Epithelial cell of proximal tubule (primary cell): ENCODE results near the gene HLA-DOB. TPM values are rescaled to one million over a fixed set of nuclear protein-coding genes. Genes with fewer than 3 reads are reported as not detected.

Experiments
- DNase-seq: peaks from one replicate; pipeline ENCODE4 v3.0.0-alpha.2; 2011; ENCODE audit warnings: low read depth
- H3K4me3 ChIP-seq: 2 replicates; pipeline ENCODE4 v1.5.1; 2011; ENCODE audit warnings: low read depth, mild to moderate bottlenecking, low read length
- CTCF ChIP-seq: conservative IDR thresholded peaks from 2 replicates; pipeline ENCODE4 v1.5.1; 2012; ENCODE audit warnings: low read depth, mild to moderate bottlenecking, low read length
- total RNA-seq: library from RNA; depleted of rRNA; stranded (reverse); fragments of >200 nt; gene quantifications from 2 replicates; pipeline ENCODE4 v1.2.3, GENCODE V29; 2015

HLA-DOB gene
- total RNA-seq, 1 donor from 2014 or later, result 0.58 TPM

- no peak for TF ChIP-seq CTCF
- DNase-seq, result no peak
- no peak overlapping the region for H3K4me3 ChIP-seq
Measured at GRCh38 chr6:32779036-32779435, 37.8 kb downstream of the HLA-DOB start.

DNA sequence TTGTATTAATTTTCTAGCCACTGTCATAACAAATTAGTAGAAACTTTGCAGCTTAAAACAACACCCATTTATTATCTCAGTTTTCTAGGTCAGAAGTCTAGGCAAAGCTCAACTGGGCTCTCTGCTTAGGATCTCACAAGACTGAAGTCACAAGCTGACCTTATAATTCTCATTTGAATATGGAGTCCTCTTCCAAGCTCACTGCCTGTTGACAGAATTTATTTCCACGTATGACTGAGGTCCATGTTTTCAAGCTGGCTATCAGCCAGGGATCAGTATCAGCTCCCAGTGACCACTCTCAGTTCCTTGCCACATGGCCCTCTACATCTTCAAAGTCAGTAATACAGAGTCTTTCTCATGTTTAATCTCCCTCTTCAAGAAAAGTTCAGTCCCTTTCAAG is 41.7 kb downstream of the HLA-DOB start:
- TF ChIP-seq CTCF, result no peak
- no peak for DNase-seq
- no peak overlapping the region for H3K4me3 ChIP-seq

DNA sequence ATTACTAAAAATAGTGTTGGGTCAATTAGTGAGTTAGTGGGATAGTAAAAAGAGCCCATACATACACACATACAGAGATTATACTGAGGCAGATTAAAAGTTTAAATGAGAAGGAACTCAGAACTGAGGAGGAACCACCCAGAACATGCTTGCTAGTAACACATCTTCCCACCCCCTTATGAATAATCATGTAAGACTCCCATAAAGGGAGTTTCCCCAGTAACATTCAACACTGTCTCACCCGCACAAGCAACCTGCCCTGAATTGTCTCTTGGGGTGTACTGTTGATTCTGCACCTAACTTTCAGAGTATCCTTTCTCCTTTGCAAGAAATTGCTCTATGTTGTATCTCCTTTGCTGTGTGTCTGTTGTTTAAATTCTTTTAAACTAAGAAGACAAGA is 42.4 kb downstream of the HLA-DOB start:
- no peak for TF ChIP-seq CTCF
- H3K4me3 ChIP-seq, result no peak overlapping the region
- DNase-seq, result no peak

DNA sequence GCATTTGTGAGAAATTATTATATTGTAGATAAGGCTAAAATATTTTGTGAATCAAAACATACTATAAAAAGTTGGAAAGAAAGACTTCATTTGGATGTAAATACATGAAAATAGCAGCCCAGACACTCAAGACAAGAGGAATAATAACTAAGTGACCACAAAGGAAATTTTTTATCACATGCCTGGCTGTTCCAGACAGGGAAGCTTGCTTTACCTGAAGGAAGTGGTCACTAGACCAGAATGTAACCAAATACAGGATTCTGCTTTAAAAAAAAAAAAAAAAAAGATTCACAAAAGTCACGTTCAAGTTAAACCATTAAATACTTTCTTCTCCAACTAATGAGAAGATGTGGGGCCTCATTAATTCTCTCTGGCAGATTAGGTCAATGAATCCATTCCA is 44.1 kb downstream of the HLA-DOB start:
- no peak for TF ChIP-seq CTCF
- H3K4me3 ChIP-seq, result no peak overlapping the region
- DNase-seq, result no peak

GRCh38 chr6:32764048-32764447 is 52.8 kb downstream of the HLA-DOB start:
- no peak for DNase-seq
- TF ChIP-seq CTCF, result no peak
- H3K4me3 ChIP-seq, result no peak overlapping the region

DNA sequence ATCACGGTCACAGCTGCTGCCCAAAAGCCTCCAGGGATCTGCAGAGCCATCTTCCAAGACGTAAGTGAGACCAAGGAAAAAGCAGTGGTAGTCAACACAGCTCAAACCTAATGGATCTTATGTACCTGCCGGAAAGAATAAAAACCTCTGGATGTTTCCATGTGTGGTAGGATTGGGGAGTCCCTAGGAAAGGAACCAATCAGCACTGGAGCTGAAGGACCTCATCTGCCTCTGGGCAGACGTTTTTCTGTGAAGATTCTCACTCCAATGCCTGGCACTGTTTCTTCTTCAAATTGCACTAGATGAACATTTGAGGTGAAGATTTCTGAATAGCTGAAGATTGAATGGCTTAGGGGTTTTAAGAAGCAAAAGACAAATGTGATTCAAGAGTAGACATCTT is 53.4 kb downstream of the HLA-DOB start, which contains the start of gene HLA-DQB2:
Gene HLA-DQB2, minus strand, starts transcription at position 112 of the 400 bp plus-strand sequence. Its CDS starts 62 bp downstream, at position 50.
- no peak within 1 kb of the TSS for H3K4me3 ChIP-seq
- no peak for DNase-seq
- TF ChIP-seq CTCF, result no peak

Other genes with a start within 250 kb of the HLA-DOB start
- gene HLA-DRB1, start 227.2 kb downstream of the HLA-DOB start, total RNA-seq, result not detected in 2 replicates
- not detected in 2 replicates for gene HLA-DQA1, start 179.6 kb downstream of the HLA-DOB start, total RNA-seq
- 0.51 and 0.58 TPM in 2 replicates for gene HLA-DQB1, start 150.3 kb downstream of the HLA-DOB start, total RNA-seq
- not detected in 2 replicates for gene HLA-DQA2, start 75.6 kb downstream of the HLA-DOB start, total RNA-seq
- gene HLA-DQB2, start 53.5 kb downstream of the HLA-DOB start, total RNA-seq, result not detected in 2 replicates
- 23.6 and 29.4 TPM in 2 replicates for gene TAP2, start 21.7 kb upstream of the HLA-DOB start, total RNA-seq
- gene PSMB8, start 27.0 kb upstream of the HLA-DOB start, total RNA-seq, result 75.1 and 84.4 TPM in 2 replicates
- gene TAP1, start 36.7 kb upstream of the HLA-DOB start, total RNA-seq, result 50.7 and 54.5 TPM in 2 replicates
- gene PSMB9, start 37.2 kb upstream of the HLA-DOB start, total RNA-seq, result 20.5 and 24.3 TPM in 2 replicates
- 3.5 and 4.2 TPM in 2 replicates for gene HLA-DMB, start 124.0 kb upstream of the HLA-DOB start, total RNA-seq
- 0.65 and 2.0 TPM in 2 replicates for gene HLA-DMA, start 136.1 kb upstream of the HLA-DOB start, total RNA-seq
- 128 and 140 TPM in 2 replicates for gene BRD2, start 151.6 kb upstream of the HLA-DOB start, total RNA-seq
- 1.6 TPM in 1 of 2 replicates, not detected in the other for gene HLA-DOA, start 192.6 kb upstream of the HLA-DOB start, total RNA-seq